ENCODE measurements around the gene BCL2L13.

BCL2L13 gene

GRCh38 chr22:17724241-17724640 is 85.7 kb downstream of the BCL2L13 start:
- Histone ChIP-seq H3K9ac (ENCODE audit: low read depth, low read length) (no peak overlapping the region), H3K36me3 (ENCODE audit: control insufficient read depth, insufficient read depth, low read length) (peaks cover 13% of the 10 kb centered on the region), H3K4me3 (ENCODE audit: low read depth, low read length) (no peak overlapping the region), H3K27me3 (ENCODE audit: control insufficient read depth, insufficient read depth, low read length) (no peaks in the 10 kb centered on the region), H3K4me1 (ENCODE audit: control insufficient read depth, insufficient read depth, low read length) (no peaks in the 10 kb centered on the region), H3K9me3 (ENCODE audit: control insufficient read depth, insufficient read depth, low read length) (no peaks in the 10 kb centered on the region)

GRCh38 chr22:17724678-17725499 is 86.3 kb downstream of the BCL2L13 start:
- Histone ChIP-seq H3K36me3 (ENCODE audit: control insufficient read depth, insufficient read depth, low read length) (peaks cover 18% of the 10 kb centered on the region), H3K9me3 (ENCODE audit: control insufficient read depth, insufficient read depth, low read length) (no peaks in the 10 kb centered on the region), H3K9ac (ENCODE audit: low read depth, low read length) (no peak overlapping the region), H3K4me3 (ENCODE audit: low read depth, low read length) (no peak overlapping the region), H3K27me3 (ENCODE audit: control insufficient read depth, insufficient read depth, low read length) (no peaks in the 10 kb centered on the region), H3K4me1 (ENCODE audit: control insufficient read depth, insufficient read depth, low read length) (no peaks in the 10 kb centered on the region)

DNA sequence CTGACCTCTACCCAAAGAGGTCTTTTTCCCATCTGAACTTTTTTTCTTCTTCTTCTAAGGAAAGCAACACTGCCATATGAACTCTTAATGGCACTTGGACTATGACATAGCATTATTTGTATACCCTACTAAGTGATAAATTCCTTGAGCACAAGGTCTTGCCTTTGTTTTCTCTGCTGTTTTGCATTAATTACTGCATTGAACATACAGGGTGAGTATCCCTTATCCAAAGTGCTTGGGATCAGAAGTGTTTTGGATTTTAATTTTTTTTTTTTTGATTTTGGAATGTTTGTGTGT is 86.9 kb downstream of the BCL2L13 start:
- no peaks in the 10 kb centered on the region for H3K27me3 ChIP-seq (ENCODE audit: control insufficient read depth, insufficient read depth, low read length)
- no peaks in the 10 kb centered on the region for H3K4me1 ChIP-seq (ENCODE audit: control insufficient read depth, insufficient read depth, low read length)
- H3K9ac ChIP-seq (ENCODE audit: low read depth, low read length) = no peak overlapping the region
- no peaks in the 10 kb centered on the region for H3K9me3 ChIP-seq (ENCODE audit: control insufficient read depth, insufficient read depth, low read length)
- peaks cover 18% of the 10 kb centered on the region for H3K36me3 ChIP-seq (ENCODE audit: control insufficient read depth, insufficient read depth, low read length)
- no peak overlapping the region for H3K4me3 ChIP-seq (ENCODE audit: low read depth, low read length)

DNA sequence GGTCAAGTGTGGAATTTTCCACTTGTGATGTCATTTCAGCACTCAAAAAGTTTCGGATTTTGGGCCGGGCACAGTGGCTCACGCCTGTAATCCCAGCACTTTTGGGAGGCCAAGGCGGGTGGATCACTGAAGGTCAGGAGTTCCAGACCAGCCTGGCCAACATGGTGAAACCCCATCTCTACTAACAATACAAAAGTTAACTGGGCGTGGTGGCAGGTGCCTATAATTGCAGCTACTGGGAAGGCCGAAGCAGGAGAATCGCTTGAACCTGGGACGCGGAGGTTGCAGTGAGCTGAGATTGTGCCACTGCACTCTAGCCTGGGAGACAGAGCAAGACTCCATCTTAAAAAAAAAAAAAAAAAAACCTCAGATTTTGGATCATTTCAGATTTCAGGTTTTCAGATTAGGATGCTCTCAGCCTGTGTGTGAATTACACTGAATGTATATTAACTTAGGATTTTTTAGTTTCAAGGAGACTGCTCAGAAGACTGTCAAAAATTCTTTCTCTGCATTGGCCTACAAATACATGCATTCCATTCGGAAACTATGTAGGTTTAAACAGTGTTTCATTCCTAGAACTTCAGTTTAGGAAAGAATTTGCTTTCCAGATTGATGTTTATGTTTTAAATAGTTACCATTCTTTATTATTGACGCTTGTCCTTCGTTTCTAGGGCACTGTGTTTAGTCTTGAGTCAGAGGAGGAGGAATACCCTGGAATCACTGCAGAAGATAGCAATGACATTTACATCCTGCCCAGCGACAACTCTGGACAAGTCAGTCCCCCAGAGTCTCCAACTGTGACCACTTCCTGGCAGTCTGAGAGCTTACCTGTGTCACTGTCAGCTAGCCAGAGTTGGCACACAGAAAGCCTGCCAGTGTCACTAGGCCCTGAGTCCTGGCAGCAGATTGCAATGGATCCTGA is 87.7 kb downstream of the BCL2L13 start:
- no peaks in the 10 kb centered on the region for H3K4me1 ChIP-seq (ENCODE audit: control insufficient read depth, insufficient read depth, low read length)
- H3K9me3 ChIP-seq (ENCODE audit: control insufficient read depth, insufficient read depth, low read length) = no peaks in the 10 kb centered on the region
- no peaks in the 10 kb centered on the region for H3K27me3 ChIP-seq (ENCODE audit: control insufficient read depth, insufficient read depth, low read length)
- H3K36me3 ChIP-seq (ENCODE audit: control insufficient read depth, insufficient read depth, low read length) = peaks cover 18% of the 10 kb centered on the region
- no peak overlapping the region for H3K9ac ChIP-seq (ENCODE audit: low read depth, low read length)
- H3K4me3 ChIP-seq (ENCODE audit: low read depth, low read length) = no peak overlapping the region

- H3K4me1 ChIP-seq (ENCODE audit: control insufficient read depth, insufficient read depth, low read length) = no peaks in the 10 kb centered on the region
- no peaks in the 10 kb centered on the region for H3K9me3 ChIP-seq (ENCODE audit: control insufficient read depth, insufficient read depth, low read length)
- H3K36me3 ChIP-seq (ENCODE audit: control insufficient read depth, insufficient read depth, low read length) = peaks cover 18% of the 10 kb centered on the region
- H3K27me3 ChIP-seq (ENCODE audit: control insufficient read depth, insufficient read depth, low read length) = no peaks in the 10 kb centered on the region
- no peak overlapping the region for H3K4me3 ChIP-seq (ENCODE audit: low read depth, low read length)
- no peak overlapping the region for H3K9ac ChIP-seq (ENCODE audit: low read depth, low read length)
Measured at GRCh38 chr22:17726928-17727897, 88.7 kb downstream of the BCL2L13 start.

DNA sequence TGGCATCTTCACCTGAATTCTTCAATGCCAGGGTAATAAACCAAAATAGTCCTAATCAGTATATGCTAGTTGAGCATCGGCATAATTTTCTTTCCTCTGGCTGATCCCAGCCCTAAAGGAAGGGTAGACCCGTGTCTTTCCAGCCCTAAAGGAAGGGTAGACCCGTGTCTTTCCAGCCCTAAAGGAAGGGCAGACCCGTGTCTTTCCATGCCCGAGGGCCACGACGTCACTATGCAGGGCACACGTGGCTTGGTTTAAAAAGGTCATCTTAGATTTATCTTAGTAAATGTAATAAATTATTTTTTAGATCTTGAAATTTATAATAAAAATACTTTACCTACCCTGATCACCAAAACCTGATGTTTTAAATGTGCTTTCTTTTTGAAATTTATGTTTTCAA is 90.2 kb downstream of the BCL2L13 start:
- Histone ChIP-seq H3K36me3 (ENCODE audit: control insufficient read depth, insufficient read depth, low read length) (peaks cover 18% of the 10 kb centered on the region), H3K4me3 (ENCODE audit: low read depth, low read length) (no peak overlapping the region), H3K9me3 (ENCODE audit: control insufficient read depth, insufficient read depth, low read length) (no peaks in the 10 kb centered on the region), H3K27me3 (ENCODE audit: control insufficient read depth, insufficient read depth, low read length) (no peaks in the 10 kb centered on the region), H3K9ac (ENCODE audit: low read depth, low read length) (no peak overlapping the region), H3K4me1 (ENCODE audit: control insufficient read depth, insufficient read depth, low read length) (no peaks in the 10 kb centered on the region)

GRCh38 chr22:17729561-17729960 is 91.0 kb downstream of the BCL2L13 start:
- Histone ChIP-seq H3K27me3 (ENCODE audit: control insufficient read depth, insufficient read depth, low read length) (no peaks in the 10 kb centered on the region), H3K9me3 (ENCODE audit: control insufficient read depth, insufficient read depth, low read length) (no peaks in the 10 kb centered on the region), H3K9ac (ENCODE audit: low read depth, low read length) (no peak overlapping the region), H3K4me1 (ENCODE audit: control insufficient read depth, insufficient read depth, low read length) (no peaks in the 10 kb centered on the region), H3K4me3 (ENCODE audit: low read depth, low read length) (no peak overlapping the region), H3K36me3 (ENCODE audit: control insufficient read depth, insufficient read depth, low read length) (peaks cover 18% of the 10 kb centered on the region)

GRCh38 chr22:17732251-17732854 is 93.8 kb downstream of the BCL2L13 start:
- no peaks in the 10 kb centered on the region for H3K27me3 ChIP-seq (ENCODE audit: control insufficient read depth, insufficient read depth, low read length)
- H3K9ac ChIP-seq (ENCODE audit: low read depth, low read length) = no peak overlapping the region
- H3K9me3 ChIP-seq (ENCODE audit: control insufficient read depth, insufficient read depth, low read length) = no peaks in the 10 kb centered on the region
- no peak overlapping the region for H3K4me3 ChIP-seq (ENCODE audit: low read depth, low read length)
- H3K36me3 ChIP-seq (ENCODE audit: control insufficient read depth, insufficient read depth, low read length) = peaks cover 10% of the 10 kb centered on the region
- no peaks in the 10 kb centered on the region for H3K4me1 ChIP-seq (ENCODE audit: control insufficient read depth, insufficient read depth, low read length)

DNA sequence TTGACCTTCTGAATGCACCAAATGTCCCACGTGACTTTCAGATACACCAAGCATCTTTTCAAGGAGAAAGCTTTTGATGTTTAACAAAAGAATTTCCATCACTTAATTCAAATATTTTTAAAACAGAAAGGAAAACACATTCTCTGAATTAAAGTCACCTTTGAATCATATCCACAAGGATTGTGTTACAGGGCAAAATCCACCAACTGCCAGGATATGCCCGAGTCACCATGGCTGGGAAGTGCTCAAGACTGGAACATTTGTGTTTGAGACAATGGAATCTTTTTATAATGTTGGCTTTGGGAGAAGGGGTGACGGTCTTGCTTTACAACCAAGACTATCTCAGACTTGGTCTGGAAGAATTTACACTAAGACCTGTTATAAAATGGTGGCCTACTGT is 94.9 kb downstream of the BCL2L13 start:
- H3K9me3 ChIP-seq (ENCODE audit: control insufficient read depth, insufficient read depth, low read length) = no peaks in the 10 kb centered on the region
- peaks cover 5% of the 10 kb centered on the region for H3K36me3 ChIP-seq (ENCODE audit: control insufficient read depth, insufficient read depth, low read length)
- H3K4me3 ChIP-seq (ENCODE audit: low read depth, low read length) = no peak overlapping the region
- H3K27me3 ChIP-seq (ENCODE audit: control insufficient read depth, insufficient read depth, low read length) = no peaks in the 10 kb centered on the region
- H3K4me1 ChIP-seq (ENCODE audit: control insufficient read depth, insufficient read depth, low read length) = no peaks in the 10 kb centered on the region
- no peak overlapping the region for H3K9ac ChIP-seq (ENCODE audit: low read depth, low read length)

GRCh38 chr22:17734187-17734586 is 95.6 kb downstream of the BCL2L13 start:
- peaks cover 5% of the 10 kb centered on the region for H3K36me3 ChIP-seq (ENCODE audit: control insufficient read depth, insufficient read depth, low read length)
- H3K27me3 ChIP-seq (ENCODE audit: control insufficient read depth, insufficient read depth, low read length) = no peaks in the 10 kb centered on the region
- no peak overlapping the region for H3K4me3 ChIP-seq (ENCODE audit: low read depth, low read length)
- no peaks in the 10 kb centered on the region for H3K4me1 ChIP-seq (ENCODE audit: control insufficient read depth, insufficient read depth, low read length)
- no peak overlapping the region for H3K9ac ChIP-seq (ENCODE audit: low read depth, low read length)
- H3K9me3 ChIP-seq (ENCODE audit: control insufficient read depth, insufficient read depth, low read length) = no peaks in the 10 kb centered on the region
